Measurements from ENCODE around the gene KCNK10. TPM values are rescaled to one million over a fixed set of nuclear protein-coding genes. Genes with fewer than 3 reads are reported as not detected.
A peak's percentile ranks its signal among the peaks of the same experiment; 100 is the strongest.

KCNK10 gene
- total RNA-seq, 6 experiments from 2014 or later = not detected

- Mint-ChIP-seq H3K27me3 (ENCODE audit: insufficient read depth) (peaks cover 18% of the 10 kb centered on the region; the same call in 1 of the 2 replicates), H3K4me3 (no peak overlapping the region), H3K4me1 (ENCODE audit: low read depth) (peaks cover 10% of the 10 kb centered on the region), H3K36me3 (ENCODE audit: low read depth) (no peaks in the 10 kb centered on the region), H3K9me3 (no peaks in the 10 kb centered on the region), H3K27ac (no peak overlapping the region)
- no peak for DNase-seq
- TF ChIP-seq CTCF (IDR thresholded peaks at IDR 0.05) = no peak
Measured at GRCh38 chr14:88191605-88192004, 131.5 kb downstream of the KCNK10 start.

GRCh38 chr14:88189417-88190191 lies 133.5 kb downstream of the KCNK10 start:
- H3K4me3 Mint-ChIP-seq = peak overlapping the region; percentile 77
- peak; percentile 82 for TF ChIP-seq CTCF (IDR thresholded peaks at IDR 0.05)
- peaks cover 10% of the 10 kb centered on the region for H3K4me1 Mint-ChIP-seq (ENCODE audit: low read depth)
- peaks cover 12% of the 10 kb centered on the region for H3K27me3 Mint-ChIP-seq (ENCODE audit: insufficient read depth)
- DNase-seq = peak; percentile 83
- no peak overlapping the region for H3K27ac Mint-ChIP-seq
- no peaks in the 10 kb centered on the region for H3K36me3 Mint-ChIP-seq (ENCODE audit: low read depth)
- H3K9me3 Mint-ChIP-seq = no peaks in the 10 kb centered on the region

- no peak overlapping the region for H3K27ac Mint-ChIP-seq
- H3K36me3 Mint-ChIP-seq (ENCODE audit: low read depth) = no peaks in the 10 kb centered on the region
- peaks cover 12% of the 10 kb centered on the region for H3K27me3 Mint-ChIP-seq (ENCODE audit: insufficient read depth)
- TF ChIP-seq CTCF (IDR thresholded peaks at IDR 0.05) = no peak
- peaks cover 10% of the 10 kb centered on the region for H3K4me1 Mint-ChIP-seq (ENCODE audit: low read depth)
- no peaks in the 10 kb centered on the region for H3K9me3 Mint-ChIP-seq
- no peak for DNase-seq
- peak overlapping the region; percentile 77 for H3K4me3 Mint-ChIP-seq
Measured at GRCh38 chr14:88188745-88189416, 134.2 kb downstream of the KCNK10 start.

- peaks cover 15% of the 10 kb centered on the region for H3K4me1 Mint-ChIP-seq (ENCODE audit: low read depth)
- TF ChIP-seq CTCF (IDR thresholded peaks at IDR 0.05) = no peak
- no peak overlapping the region for H3K27ac Mint-ChIP-seq
- H3K27me3 Mint-ChIP-seq (ENCODE audit: insufficient read depth) = peaks cover 12% of the 10 kb centered on the region
- no peak overlapping the region for H3K4me3 Mint-ChIP-seq
- H3K36me3 Mint-ChIP-seq (ENCODE audit: low read depth) = no peaks in the 10 kb centered on the region
- DNase-seq = no peak
- no peaks in the 10 kb centered on the region for H3K9me3 Mint-ChIP-seq
Measured at GRCh38 chr14:88185843-88186242, 137.2 kb downstream of the KCNK10 start.

- no peak for DNase-seq
- Mint-ChIP-seq H3K36me3 (ENCODE audit: low read depth) (no peaks in the 10 kb centered on the region), H3K9me3 (no peaks in the 10 kb centered on the region), H3K27me3 (ENCODE audit: insufficient read depth) (peaks cover 12% of the 10 kb centered on the region), H3K4me3 (no peak overlapping the region), H3K27ac (no peak overlapping the region), H3K4me1 (ENCODE audit: low read depth) (peaks cover 15% of the 10 kb centered on the region)
- TF ChIP-seq CTCF (IDR thresholded peaks at IDR 0.05) = no peak
Measured at GRCh38 chr14:88184956-88185355, 138.1 kb downstream of the KCNK10 start.

Data from HFFc6 (cell line).